ENCODE results near the gene ISG20L2. TPM values are rescaled to one million over a fixed set of nuclear protein-coding genes. Genes with fewer than 3 reads are reported as not detected.

ISG20L2 gene
- total RNA-seq, 2 experiments from 2014 or later: 44.2 to 50.9 TPM

DNA sequence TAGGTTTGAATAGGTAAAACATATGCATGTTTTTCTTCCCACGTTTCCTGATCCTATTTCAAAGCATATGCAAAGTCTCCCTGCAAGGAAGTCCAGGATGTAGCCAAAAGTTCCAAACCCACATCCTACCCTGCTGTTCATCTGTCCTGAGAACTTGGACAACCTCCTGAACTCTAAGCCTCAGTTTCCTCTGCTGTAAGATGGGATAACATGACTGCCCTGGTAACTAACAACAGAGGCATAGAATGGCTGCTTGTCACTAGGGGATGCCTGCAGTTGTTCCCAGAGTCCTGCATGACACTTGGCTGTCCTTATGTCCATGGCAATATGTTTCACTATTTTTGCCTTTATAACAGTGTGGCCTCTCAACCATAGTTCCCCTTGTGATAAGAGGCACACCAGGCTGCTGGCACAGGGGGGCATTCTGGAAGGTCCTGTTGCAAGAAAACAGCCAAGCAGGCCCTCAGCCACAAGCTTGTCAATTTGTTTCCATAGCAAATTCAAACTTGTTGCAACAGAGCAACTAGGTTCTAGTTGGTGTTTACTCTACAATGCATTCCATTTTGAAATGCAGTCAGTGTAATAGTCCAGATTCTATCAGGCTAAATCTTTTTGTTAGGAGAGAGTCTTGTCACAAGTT is 24.4 kb upstream of the ISG20L2 start:
- intact Hi-C loops (cut with DNase I, micrococcal nuclease): loop anchor here in 1 of 2 experiments (1.0 to 2.0 kb wide), 2 partner anchors 13 to 24 kb away; partner anchors contain the start of genes ISG20L2 and METTL25B
- Histone ChIP-seq H3K4me3 (ENCODE audit: low read length) (no peak overlapping the region), H3K4me1 (ENCODE audit: insufficient read depth, low read length) (peaks cover 40% of the 10 kb centered on the region), H3K9me3 (ENCODE audit: control insufficient read depth in 1 of 2, insufficient read depth in 1 of 2, low read length in 2 of 2) (no peaks in the 10 kb centered on the region), H3K36me3 (ENCODE audit: insufficient read depth, low read length) (no peaks in the 10 kb centered on the region), H3K27ac (ENCODE audit: low read depth in 1 of 2, low read length in 2 of 2) (no peak overlapping the region), H3K27me3 (ENCODE audit: control insufficient read depth in 1 of 2, insufficient read depth in 2 of 2, low read length in 2 of 2) (no peaks in the 10 kb centered on the region)
- Mint-ChIP-seq H3K4me1 (ENCODE audit: low read depth) (peaks cover 52% of the 10 kb centered on the region), H3K4me3 (peak overlapping the region; percentile 91), H3K36me3 (ENCODE audit: low read depth) (peaks cover 17% of the 10 kb centered on the region), H3K27ac (peak overlapping the region; percentile 85), H3K9me3 (no peaks in the 10 kb centered on the region), H3K27me3 (no peaks in the 10 kb centered on the region)
- POLR2A ChIA-PET: interaction anchor here (0.7 to 3.8 kb wide), 4 partner anchors 12 to 106 kb away, joined by 3 to 74 read pairs (median 41); partner anchors contain the start of genes ISG20L2, METTL25B, MRPL24 and PRCC
- ATAC-seq (ENCODE audit: poor library complexity) (no peak), DNase-seq (no peak)
- CTCF ChIA-PET: interaction anchor here (1.7 to 2.6 kb wide), 2 partner anchors 14 to 26 kb away, joined by 8 to 30 read pairs; partner anchors contain the start of genes METTL25B and PRCC
- TF ChIP-seq, protein P1, sequence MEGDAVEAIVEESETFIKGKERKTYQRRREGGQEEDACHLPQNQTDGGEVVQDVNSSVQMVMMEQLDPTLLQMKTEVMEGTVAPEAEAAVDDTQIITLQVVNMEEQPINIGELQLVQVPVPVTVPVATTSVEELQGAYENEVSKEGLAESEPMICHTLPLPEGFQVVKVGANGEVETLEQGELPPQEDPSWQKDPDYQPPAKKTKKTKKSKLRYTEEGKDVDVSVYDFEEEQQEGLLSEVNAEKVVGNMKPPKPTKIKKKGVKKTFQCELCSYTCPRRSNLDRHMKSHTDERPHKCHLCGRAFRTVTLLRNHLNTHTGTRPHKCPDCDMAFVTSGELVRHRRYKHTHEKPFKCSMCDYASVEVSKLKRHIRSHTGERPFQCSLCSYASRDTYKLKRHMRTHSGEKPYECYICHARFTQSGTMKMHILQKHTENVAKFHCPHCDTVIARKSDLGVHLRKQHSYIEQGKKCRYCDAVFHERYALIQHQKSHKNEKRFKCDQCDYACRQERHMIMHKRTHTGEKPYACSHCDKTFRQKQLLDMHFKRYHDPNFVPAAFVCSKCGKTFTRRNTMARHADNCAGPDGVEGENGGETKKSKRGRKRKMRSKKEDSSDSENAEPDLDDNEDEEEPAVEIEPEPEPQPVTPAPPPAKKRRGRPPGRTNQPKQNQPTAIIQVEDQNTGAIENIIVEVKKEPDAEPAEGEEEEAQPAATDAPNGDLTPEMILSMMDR (IDR thresholded peaks at IDR 0.05): no peak

DNA sequence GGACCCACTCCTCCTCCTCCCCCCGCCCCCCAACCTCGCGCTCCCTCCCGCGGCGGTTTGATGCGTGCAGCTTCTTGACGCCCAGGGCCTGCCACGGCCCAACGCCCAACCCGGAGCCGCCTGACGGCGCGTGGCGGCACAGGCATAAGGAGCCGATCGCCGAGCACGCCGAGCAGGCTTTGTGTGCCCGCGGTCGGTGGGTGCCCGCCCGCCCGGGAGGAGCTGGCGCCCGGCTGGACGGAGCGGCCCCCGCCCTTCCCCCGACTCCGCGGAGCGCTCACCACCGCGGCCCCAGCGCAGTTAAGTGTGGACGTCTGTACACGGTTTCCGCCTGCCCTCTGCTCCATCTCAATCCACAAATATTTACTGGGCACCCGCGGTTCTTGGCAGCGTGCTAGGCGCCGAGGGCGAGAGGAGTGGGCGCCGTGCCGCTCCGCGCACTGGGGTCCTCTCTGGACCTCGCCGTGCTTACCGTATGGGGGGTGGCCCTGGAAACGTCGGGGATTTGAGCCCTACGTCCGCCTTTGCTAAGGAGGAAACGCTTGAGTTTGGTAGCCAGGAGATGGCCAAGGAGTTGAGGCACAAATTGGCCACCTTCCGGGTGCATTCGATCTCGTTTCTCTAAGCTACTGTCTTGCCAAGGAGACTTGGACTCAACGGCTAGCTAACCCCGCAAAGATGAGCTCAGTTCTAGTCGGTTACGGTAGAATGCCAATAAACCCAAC is 23.4 kb upstream of the ISG20L2 start:
- CTCF ChIA-PET: interaction anchor here (0.6 to 2.6 kb wide), 5 partner anchors 10 to 62 kb away, joined by 3 to 30 read pairs (median 4); partner anchors contain the start of genes METTL25B, MRPL24 and PRCC
- peak; percentile 95 to 99 (median 98) for DNase-seq
- intact Hi-C loops (cut with DNase I, micrococcal nuclease): loop anchor here (1.0 to 2.0 kb wide), 3 partner anchors 11 to 23 kb away; partner anchors contain the start of genes ISG20L2 (in 2 of the 2), METTL25B (in 2 of the 2) and MRPL24 (in 2 of the 2)

DNA sequence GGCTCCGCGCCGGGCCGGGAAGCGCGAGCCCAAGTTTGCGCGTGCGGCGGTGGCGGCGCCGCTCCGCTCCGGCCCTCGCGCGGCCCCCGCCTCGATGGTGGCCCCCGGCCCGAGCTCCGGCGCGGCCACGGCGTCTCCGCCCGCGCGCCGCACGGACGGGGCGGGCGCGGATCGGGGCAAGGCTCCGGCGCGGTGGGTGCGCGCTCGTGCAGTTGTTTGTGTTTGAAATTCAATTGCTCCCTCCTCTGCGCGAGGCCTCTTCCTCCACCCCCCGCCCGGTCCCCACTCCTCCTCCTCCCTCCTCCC is 22.8 kb upstream of the ISG20L2 start, which contains the start of gene HDGF:
Gene HDGF (minus strand): TSS at position 225 of the 306 bp plus-strand sequence. CDS start 246 bp downstream, outside the sequence.
- no peaks in the 10 kb centered on the region for H3K9me3 ChIP-seq (ENCODE audit: control insufficient read depth in 1 of 2, insufficient read depth in 1 of 2, low read length in 2 of 2)
- ChIA-PET CTCF (interaction anchor here (1.5 to 2.6 kb wide), 3 partner anchors 9 to 25 kb away, joined by 3 to 30 read pairs (median 8); partner anchors contain the start of genes METTL25B and PRCC), POLR2A (interaction anchor here (1.2 to 3.8 kb wide), 8 partner anchors 10 to 250 kb away, joined by 3 to 74 read pairs (median 8); partner anchors contain the start of genes ISG20L2, MEF2D, METTL25B and MRPL24)
- Mint-ChIP-seq H3K27ac (peak within 1 kb of the TSS; percentile 85), H3K9me3 (no peaks in the 10 kb centered on the region), H3K4me3 (peak within 1 kb of the TSS; percentile 96), H3K27me3 (no peaks in the 10 kb centered on the region), H3K4me1 (ENCODE audit: low read depth) (peaks cover 65% of the 10 kb centered on the region), H3K36me3 (ENCODE audit: low read depth) (peaks cover 17% of the 10 kb centered on the region)
- peak within 1 kb of the TSS; percentile 97 for H3K4me3 ChIP-seq (ENCODE audit: low read length)
- H3K36me3 ChIP-seq (ENCODE audit: insufficient read depth, low read length): no peaks in the 10 kb centered on the region
- intact Hi-C loops (cut with DNase I, micrococcal nuclease): loop anchor here (1.0 to 2.0 kb wide), 2 partner anchors 10 to 23 kb away; partner anchors contain the start of genes MRPL24 (in 2 of the 2), ISG20L2 (in 1 of the 2) and METTL25B (in 1 of the 2)
- TF ChIP-seq, protein P1 (IDR thresholded peaks at IDR 0.05): no peak
- no peaks in the 10 kb centered on the region for H3K27me3 ChIP-seq (ENCODE audit: control insufficient read depth in 1 of 2, insufficient read depth in 2 of 2, low read length in 2 of 2)
- peak within 1 kb of the TSS; percentile 70 to 86 for H3K27ac ChIP-seq (ENCODE audit: low read depth in 1 of 2, low read length in 2 of 2)
- DNase-seq (no peak), ATAC-seq (ENCODE audit: poor library complexity) (no peak)
- H3K4me1 ChIP-seq (ENCODE audit: insufficient read depth, low read length): peaks cover 55% of the 10 kb centered on the region

More for the DNA sequence above, 23.4 kb upstream of the ISG20L2 start:
- TF ChIP-seq, protein P1 (IDR thresholded peaks at IDR 0.05): no peak
- peak overlapping the region; percentile 61 to 86 for H3K27ac ChIP-seq (ENCODE audit: low read depth in 1 of 2, low read length in 2 of 2)
- peak overlapping the region; percentile 97 for H3K4me3 ChIP-seq (ENCODE audit: low read length)
- H3K27ac Mint-ChIP-seq: peak overlapping the region; percentile 85
- H3K36me3 Mint-ChIP-seq (ENCODE audit: low read depth): peaks cover 17% of the 10 kb centered on the region
- peaks cover 50% of the 10 kb centered on the region for H3K4me1 ChIP-seq (ENCODE audit: insufficient read depth, low read length)
- no peaks in the 10 kb centered on the region for H3K27me3 Mint-ChIP-seq
- H3K36me3 ChIP-seq (ENCODE audit: insufficient read depth, low read length): no peaks in the 10 kb centered on the region
- ATAC-seq (ENCODE audit: poor library complexity): peak; percentile 85
- no peaks in the 10 kb centered on the region for H3K9me3 ChIP-seq (ENCODE audit: control insufficient read depth in 1 of 2, insufficient read depth in 1 of 2, low read length in 2 of 2)
- H3K9me3 Mint-ChIP-seq: no peaks in the 10 kb centered on the region
- H3K4me1 Mint-ChIP-seq (ENCODE audit: low read depth): peaks cover 60% of the 10 kb centered on the region
- POLR2A ChIA-PET: interaction anchor here (0.7 to 3.8 kb wide), 9 partner anchors 11 to 251 kb away, joined by 3 to 74 read pairs (median 7); partner anchors contain the start of genes ISG20L2, MEF2D, METTL25B and MRPL24
- H3K4me3 Mint-ChIP-seq: peak overlapping the region; percentile 91
- H3K27me3 ChIP-seq (ENCODE audit: control insufficient read depth in 1 of 2, insufficient read depth in 2 of 2, low read length in 2 of 2): no peaks in the 10 kb centered on the region
